Hepatocyte (in vitro differentiated cells): ENCODE results near the gene PRR23A. TPM values are rescaled to one million over a fixed set of nuclear protein-coding genes. Genes with fewer than 3 reads are reported as not detected.

Experiments used
- DNase-seq: peaks from one replicate; pipeline ENCODE4 v3.0.0-alpha.2; 2016; ENCODE audit warnings: low spot score
- H2AFZ ChIP-seq: fragments of 200-600 bp; sonication (generic); 2 replicates; pipeline ENCODE4 v1.6.0; 2016; ENCODE audit warnings: antibody characterized with exemption, mild to moderate bottlenecking
- H3K27ac ChIP-seq: fragments of 200-600 bp; sonication (generic); 2 replicates; pipeline ENCODE4 v1.5.1; 2016; ENCODE audit warnings: mild to moderate bottlenecking
- H3K27me3 ChIP-seq: fragments of 200-600 bp; sonication (generic); 2 replicates; pipeline ENCODE4 v1.6.1; 2016
- H3K36me3 ChIP-seq: fragments of 200-600 bp; sonication (generic); replicated peaks from 2 replicates; pipeline ENCODE4 v1.5.1; 2016; ENCODE audit warnings: low read depth; ENCODE audit not compliant: insufficient read depth
- H3K4me1 ChIP-seq: fragments of 200-600 bp; sonication (generic); 2 replicates; pipeline ENCODE4 v1.5.1; 2016; ENCODE audit warnings: mild to moderate bottlenecking, moderate library complexity; ENCODE audit not compliant: insufficient read depth
- H3K4me2 ChIP-seq: fragments of 200-600 bp; sonication (generic); 2 replicates; pipeline ENCODE4 v1.6.0; 2016
- H3K4me3 ChIP-seq: fragments of 200-600 bp; sonication (generic); 2 replicates; pipeline ENCODE4 v1.5.1; 2016; ENCODE audit warnings: mild to moderate bottlenecking
- H3K79me2 ChIP-seq: fragments of 200-600 bp; sonication (generic); 2 replicates; pipeline ENCODE4 v1.6.0; 2017; ENCODE audit warnings: mild to moderate bottlenecking
- H3K9me2 ChIP-seq: fragments of 200-600 bp; sonication (generic); replicated peaks from 2 replicates; pipeline ENCODE4 v1.6.0; 2017; ENCODE audit warnings: mild to moderate bottlenecking; ENCODE audit not compliant: insufficient read depth
- H3K9me3 ChIP-seq: fragments of 200-600 bp; sonication (generic); 2 replicates; pipeline ENCODE4 v1.5.1; 2016; ENCODE audit warnings: low read depth, mild to moderate bottlenecking
- H4K20me1 ChIP-seq: fragments of 200-600 bp; sonication (generic); 2 replicates; pipeline ENCODE4 v1.6.0; 2016; ENCODE audit warnings: mild to moderate bottlenecking; ENCODE audit not compliant: insufficient read depth, poor library complexity, severe bottlenecking
- EZH2 ChIP-seq: fragments of 200-600 bp; sonication (generic); IDR thresholded peaks from 2 replicates; pipeline ENCODE4 v1.6.1; 2016; ENCODE audit warnings: antibody characterized with exemption, mild to moderate bottlenecking, borderline replicate concordance
- EZH2phosphoT487 ChIP-seq: fragments of 200-600 bp; sonication (generic); IDR thresholded peaks from one replicate; pipeline ENCODE4 v1.6.1; 2018; ENCODE audit warnings: antibody characterized with exemption, mild to moderate bottlenecking, low read depth, moderate library complexity; ENCODE audit not compliant: unreplicated experiment, severe bottlenecking
- WGBS: methylation state at CpG from one replicate; pipeline ENCODE4 v1.1.6; 2016; ENCODE audit warnings: low lambda C conversion rate; ENCODE audit errors: missing lambda C conversion rate; 5-methylcytosine and 5-hydroxymethylcytosine counted together
- polyA plus RNA-seq: library from polyadenylated mRNA; unstranded; fragments of >200 nt; fragmentation: Nextera tagmentation; extraction: Ambion mirVana; gene quantifications from 2 replicates; pipeline ENCODE4 v1.2.1, GENCODE V29; 2016
- total RNA-seq: library from RNA; depleted of rRNA; stranded (reverse); fragments of >200 nt; gene quantifications from 2 replicates; pipeline ENCODE4 v1.2.3, GENCODE V29; 2014
- TF ChIP-seq, protein P1 (sequence below): fragments of 200-600 bp; sonication (generic); IDR thresholded peaks from 2 replicates; pipeline ENCODE4 v1.5.1; 2016; ENCODE audit warnings: antibody characterized with exemption, mild to moderate bottlenecking; ENCODE audit not compliant: poor library complexity

The PRR23A gene
- total and polyA plus RNA-seq, 2 experiments from 2014 or later, result not detected

GRCh38 chr3:138962854-138963560 lies 43.1 kb downstream of the PRR23A start:
- Histone ChIP-seq H4K20me1 (no peaks in the 10 kb centered on the region), H3K27me3 (peaks cover 11% of the 10 kb centered on the region), H3K4me2 (no peak overlapping the region)

GRCh38 chr3:138960417-138960852 lies 45.6 kb downstream of the PRR23A start:
- WGBS, result 92% methylated on average over 25 of the region's 36 CpGs
- H3K4me3 ChIP-seq, result no peak overlapping the region
- peaks cover 28% of the 10 kb centered on the region for H3K27me3 ChIP-seq
- H3K9me2 ChIP-seq, result no peaks in the 10 kb centered on the region
- no peak for DNase-seq
- no peak overlapping the region for H2AFZ ChIP-seq
- H3K4me2 ChIP-seq, result no peak overlapping the region
- peaks cover 5% of the 10 kb centered on the region for H3K9me3 ChIP-seq
- H3K27ac ChIP-seq, result no peak overlapping the region
- H3K4me1 ChIP-seq, result no peaks in the 10 kb centered on the region
- no peaks in the 10 kb centered on the region for H3K36me3 ChIP-seq
- no peaks in the 10 kb centered on the region for H4K20me1 ChIP-seq
- H3K79me2 ChIP-seq, result no peaks in the 10 kb centered on the region
- TF ChIP-seq EZH2phosphoT487, result no peak
- TF ChIP-seq, protein P1, sequence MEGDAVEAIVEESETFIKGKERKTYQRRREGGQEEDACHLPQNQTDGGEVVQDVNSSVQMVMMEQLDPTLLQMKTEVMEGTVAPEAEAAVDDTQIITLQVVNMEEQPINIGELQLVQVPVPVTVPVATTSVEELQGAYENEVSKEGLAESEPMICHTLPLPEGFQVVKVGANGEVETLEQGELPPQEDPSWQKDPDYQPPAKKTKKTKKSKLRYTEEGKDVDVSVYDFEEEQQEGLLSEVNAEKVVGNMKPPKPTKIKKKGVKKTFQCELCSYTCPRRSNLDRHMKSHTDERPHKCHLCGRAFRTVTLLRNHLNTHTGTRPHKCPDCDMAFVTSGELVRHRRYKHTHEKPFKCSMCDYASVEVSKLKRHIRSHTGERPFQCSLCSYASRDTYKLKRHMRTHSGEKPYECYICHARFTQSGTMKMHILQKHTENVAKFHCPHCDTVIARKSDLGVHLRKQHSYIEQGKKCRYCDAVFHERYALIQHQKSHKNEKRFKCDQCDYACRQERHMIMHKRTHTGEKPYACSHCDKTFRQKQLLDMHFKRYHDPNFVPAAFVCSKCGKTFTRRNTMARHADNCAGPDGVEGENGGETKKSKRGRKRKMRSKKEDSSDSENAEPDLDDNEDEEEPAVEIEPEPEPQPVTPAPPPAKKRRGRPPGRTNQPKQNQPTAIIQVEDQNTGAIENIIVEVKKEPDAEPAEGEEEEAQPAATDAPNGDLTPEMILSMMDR, result no peak
- no peak for TF ChIP-seq EZH2

More at GRCh38 chr3:138962854-138963560, 43.1 kb downstream of the PRR23A start:
- Histone ChIP-seq H3K4me1 (no peaks in the 10 kb centered on the region), H3K9me2 (no peaks in the 10 kb centered on the region), H3K4me3 (no peak overlapping the region), H2AFZ (no peak overlapping the region), H3K9me3 (peaks cover 5% of the 10 kb centered on the region), H3K27ac (no peak overlapping the region), H3K36me3 (no peaks in the 10 kb centered on the region), H3K79me2 (no peaks in the 10 kb centered on the region)
- WGBS, result 83% methylated on average over 8 of the region's 8 CpGs
- DNase-seq, result no peak
- no peak for TF ChIP-seq EZH2
- no peak for TF ChIP-seq EZH2phosphoT487
- TF ChIP-seq, protein P1, result no peak

Other genes starting within 250 kb of the PRR23A start
- 21.3 and 23.0 TPM in 2 replicates for gene PIK3CB, start 171.3 kb downstream of the PRR23A start, total RNA-seq
- 14.3 and 16.0 TPM in 2 replicates for gene PIK3CB, start 171.3 kb downstream of the PRR23A start, polyA plus RNA-seq
- gene FOXL2, start 59.1 kb downstream of the PRR23A start, total RNA-seq, result not detected in 2 replicates
- not detected in 2 replicates for gene FOXL2, start 59.1 kb downstream of the PRR23A start, polyA plus RNA-seq
- gene FOXL2NB, start 59.1 kb downstream of the PRR23A start, total RNA-seq, result not detected in 2 replicates
- not detected in 2 replicates for gene FOXL2NB, start 59.1 kb downstream of the PRR23A start, polyA plus RNA-seq
- gene PRR23B, start 14.7 kb upstream of the PRR23A start, total RNA-seq, result not detected in 2 replicates
- gene PRR23B, start 14.7 kb upstream of the PRR23A start, polyA plus RNA-seq, result not detected in 2 replicates
- not detected in 2 replicates for gene PRR23C, start 38.6 kb upstream of the PRR23A start, total RNA-seq
- not detected in 2 replicates for gene PRR23C, start 38.6 kb upstream of the PRR23A start, polyA plus RNA-seq